HT-29 (cell line): ENCODE measurements around the gene FOXK2. TPM values are rescaled to one million over a fixed set of nuclear protein-coding genes. Genes with fewer than 3 reads are reported as not detected.
"Not testable (repeated sequence)": the region's sequence is repeated elsewhere in the genome, so short reads cannot be mapped to it uniquely, and the experiment has no call there.

Experiments used
- DNase-seq: peaks from one replicate; pipeline ENCODE4 v3.0.0-alpha.2; 2015; ENCODE audit warnings: low spot score
- total RNA-seq: library from RNA; depleted of rRNA; stranded (reverse); fragments of >200 nt; shearing (Covaris generic); gene quantifications from 2 replicates; pipeline ENCODE4 v1.2.3, GENCODE V29; 2014

The FOXK2 gene
- total RNA-seq, 1 experiment from 2014 or later, result 58.1 TPM

GRCh38 chr17:82563745-82564144, 44.2 kb downstream of the FOXK2 start:
- not testable (repeated sequence) for DNase-seq

DNA sequence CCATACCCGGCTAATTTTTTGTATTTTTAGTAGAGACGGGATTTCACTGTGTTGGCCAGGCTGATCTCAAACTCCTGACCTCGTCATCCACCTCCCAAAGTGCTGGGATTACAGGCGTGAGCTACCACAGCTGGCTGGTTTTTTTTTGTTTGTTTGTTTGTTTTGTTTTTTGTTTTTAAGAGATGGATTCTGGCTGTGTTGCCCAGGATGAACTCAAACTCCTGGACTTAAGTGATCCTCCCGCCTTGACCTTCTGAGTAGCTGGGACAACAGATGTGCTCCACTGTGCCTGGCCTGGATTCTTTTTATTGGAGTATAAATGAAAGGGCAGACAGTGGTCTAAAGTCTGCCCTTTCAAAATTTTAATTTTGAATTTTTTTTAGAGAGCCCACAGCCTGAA, 44.7 kb downstream of the FOXK2 start:
- no peak for DNase-seq

GRCh38 chr17:82565551-82565950, 46.0 kb downstream of the FOXK2 start:
- no peak for DNase-seq

- no peak for DNase-seq
Measured at GRCh38 chr17:82566129-82566960, 46.8 kb downstream of the FOXK2 start.

DNA sequence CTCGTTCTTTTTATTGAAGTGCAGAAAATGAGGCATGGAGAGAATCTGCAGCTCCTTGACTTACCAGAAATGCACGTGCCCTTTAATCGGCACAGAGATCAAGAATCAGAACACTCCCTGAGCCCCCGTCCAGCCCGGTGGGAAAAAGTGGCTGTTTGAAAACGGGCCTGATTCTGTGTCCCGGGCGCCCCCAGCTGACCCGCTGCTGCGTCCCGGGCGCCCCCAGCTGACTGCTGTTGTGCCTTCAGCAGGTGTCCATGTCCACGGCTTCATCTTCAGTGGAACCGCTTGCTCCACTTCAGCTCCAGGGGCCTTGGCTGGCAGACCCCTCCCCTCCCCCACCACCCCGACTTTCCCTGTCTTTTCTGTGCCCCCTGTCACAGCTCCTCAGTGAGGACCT, 47.8 kb downstream of the FOXK2 start:
- DNase-seq, result no peak

GRCh38 chr17:82568997-82569393, 49.5 kb downstream of the FOXK2 start:
- no peak for DNase-seq

GRCh38 chr17:82569621-82570020, 50.1 kb downstream of the FOXK2 start:
- DNase-seq, result no peak

- DNase-seq, result no peak
Measured at GRCh38 chr17:82570277-82570676, 50.7 kb downstream of the FOXK2 start.

DNA sequence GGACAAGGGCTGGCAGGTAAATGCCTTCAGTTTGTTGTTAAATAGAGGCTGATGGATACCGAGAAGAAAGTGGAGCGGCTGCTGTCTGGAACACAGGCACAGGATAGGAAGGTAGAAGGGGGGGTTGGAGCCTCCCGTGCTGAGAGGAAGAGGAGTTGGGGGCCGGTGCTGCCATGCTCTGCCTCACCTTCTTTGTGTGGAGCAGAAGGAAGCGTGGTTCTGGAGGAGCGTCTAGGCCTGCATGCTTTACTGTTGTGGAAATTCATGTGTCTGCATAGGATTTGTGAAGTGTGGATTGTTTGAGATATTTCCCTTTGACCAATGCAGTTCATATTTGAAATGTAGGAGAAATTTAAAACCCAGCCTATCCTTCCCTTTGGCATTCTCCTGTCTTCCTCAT, 52.3 kb downstream of the FOXK2 start:
- DNase-seq, result no peak

- no peak for DNase-seq
Measured at GRCh38 chr17:82574041-82574440, 54.5 kb downstream of the FOXK2 start.

GRCh38 chr17:82575581-82576221, 56.2 kb downstream of the FOXK2 start:
- not testable (repeated sequence) for DNase-seq

DNA sequence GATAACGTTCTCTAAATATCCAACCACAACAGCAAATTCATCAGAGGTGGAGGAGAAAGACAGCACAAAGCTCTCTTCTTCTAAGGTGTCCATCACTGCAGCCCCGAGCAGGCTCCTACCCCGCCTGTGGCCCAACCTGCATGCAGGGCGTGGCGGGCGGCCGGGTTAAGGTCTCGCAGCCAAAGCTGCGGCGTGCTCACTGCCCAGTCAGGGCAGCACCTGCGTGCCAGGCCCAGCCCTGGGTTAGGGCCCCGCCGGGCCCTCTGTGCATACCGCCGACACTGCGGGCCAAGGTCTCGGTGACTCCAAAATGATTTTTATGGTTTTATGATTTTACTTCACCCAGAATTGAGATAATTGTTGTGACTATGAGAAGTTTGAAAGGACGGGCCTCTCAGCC, 57.8 kb downstream of the FOXK2 start:
- no peak for DNase-seq

DNA sequence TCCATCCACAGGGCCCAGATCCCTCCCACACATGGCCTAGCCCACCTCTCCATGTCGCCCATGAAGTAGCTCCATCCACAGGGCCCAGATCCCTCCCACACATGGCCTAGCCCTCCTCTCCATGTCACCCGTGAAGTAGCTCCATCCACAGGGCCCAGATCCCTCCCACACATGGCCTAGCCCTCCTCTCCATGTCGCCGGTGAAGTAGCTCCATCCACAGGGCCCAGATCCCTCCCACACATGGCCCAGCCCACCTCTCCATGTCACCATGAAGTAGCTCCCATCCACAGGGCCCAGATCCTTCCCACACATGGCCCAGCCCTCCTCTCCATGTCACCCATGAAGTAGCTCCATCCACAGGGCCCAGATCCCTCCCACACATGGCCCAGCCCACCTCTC, 60.4 kb downstream of the FOXK2 start:
- not testable (repeated sequence) for DNase-seq

DNA sequence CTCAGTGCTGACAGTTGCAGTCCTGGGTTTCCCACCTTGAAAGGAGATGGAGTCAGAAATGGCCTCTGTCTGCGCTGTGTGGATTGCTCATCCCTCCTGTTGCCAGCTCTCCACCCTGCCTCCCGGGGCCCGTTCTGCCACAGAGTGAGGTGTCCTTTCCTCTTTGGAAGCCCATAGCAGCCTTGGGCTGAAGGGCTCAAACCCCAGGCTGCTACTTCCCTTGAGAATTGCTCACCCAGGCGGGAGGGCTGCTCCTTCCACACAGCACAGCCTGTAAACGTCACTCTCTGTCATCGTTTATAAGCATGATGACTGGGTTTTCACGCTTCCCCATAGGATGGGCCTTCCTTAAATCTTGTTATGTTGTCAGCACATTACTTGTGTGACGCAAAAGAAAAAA, 62.7 kb downstream of the FOXK2 start:
- no peak for DNase-seq

- DNase-seq, result no peak
Measured at GRCh38 chr17:82582709-82583108, 63.2 kb downstream of the FOXK2 start.

GRCh38 chr17:82583720-82584234, 64.2 kb downstream of the FOXK2 start:
- no peak for DNase-seq

- not testable (repeated sequence) for DNase-seq
Measured at GRCh38 chr17:82585935-82586575, 66.5 kb downstream of the FOXK2 start.

- DNase-seq, result no peak
Measured at GRCh38 chr17:82586576-82587233, 67.2 kb downstream of the FOXK2 start.

GRCh38 chr17:82587234-82588086, 67.9 kb downstream of the FOXK2 start:
- DNase-seq, result no peak

- DNase-seq, result no peak
Measured at GRCh38 chr17:82588266-82589175, 69.0 kb downstream of the FOXK2 start.
